ENCODE measurements around the gene MRPL40.

The MRPL40 gene

DNA sequence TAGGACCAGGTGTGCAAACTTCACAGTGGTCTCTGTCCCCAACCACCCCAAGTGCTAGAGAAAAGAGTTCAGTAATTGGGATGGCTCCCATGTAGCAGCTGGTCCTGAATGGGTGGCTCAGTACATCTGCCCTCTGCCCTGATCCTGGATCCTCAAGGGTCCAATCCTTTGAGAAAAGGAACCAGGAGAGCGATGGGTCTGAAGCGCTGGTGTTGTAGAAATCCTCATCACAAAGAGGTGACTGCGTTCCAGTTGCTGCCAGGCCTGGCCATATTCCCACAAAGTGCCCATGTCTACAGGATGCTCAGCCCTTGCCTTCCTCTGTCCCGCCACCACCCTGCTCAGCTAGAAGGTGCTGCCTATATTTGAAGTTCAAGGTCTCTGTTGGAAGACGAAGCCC, 21.4 kb downstream of the MRPL40 start:
- no peak overlapping the region for H3K4me3 ChIP-seq (ENCODE audit: low read depth, low read length)
- no peak for DNase-seq (ENCODE audit: low read depth, low spot score)
- in situ Hi-C loops (cut with HindIII; ENCODE audit: low sequenced_read_pairs): no loop called here
- TF ChIP-seq, protein P1, sequence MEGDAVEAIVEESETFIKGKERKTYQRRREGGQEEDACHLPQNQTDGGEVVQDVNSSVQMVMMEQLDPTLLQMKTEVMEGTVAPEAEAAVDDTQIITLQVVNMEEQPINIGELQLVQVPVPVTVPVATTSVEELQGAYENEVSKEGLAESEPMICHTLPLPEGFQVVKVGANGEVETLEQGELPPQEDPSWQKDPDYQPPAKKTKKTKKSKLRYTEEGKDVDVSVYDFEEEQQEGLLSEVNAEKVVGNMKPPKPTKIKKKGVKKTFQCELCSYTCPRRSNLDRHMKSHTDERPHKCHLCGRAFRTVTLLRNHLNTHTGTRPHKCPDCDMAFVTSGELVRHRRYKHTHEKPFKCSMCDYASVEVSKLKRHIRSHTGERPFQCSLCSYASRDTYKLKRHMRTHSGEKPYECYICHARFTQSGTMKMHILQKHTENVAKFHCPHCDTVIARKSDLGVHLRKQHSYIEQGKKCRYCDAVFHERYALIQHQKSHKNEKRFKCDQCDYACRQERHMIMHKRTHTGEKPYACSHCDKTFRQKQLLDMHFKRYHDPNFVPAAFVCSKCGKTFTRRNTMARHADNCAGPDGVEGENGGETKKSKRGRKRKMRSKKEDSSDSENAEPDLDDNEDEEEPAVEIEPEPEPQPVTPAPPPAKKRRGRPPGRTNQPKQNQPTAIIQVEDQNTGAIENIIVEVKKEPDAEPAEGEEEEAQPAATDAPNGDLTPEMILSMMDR (IDR thresholded peaks at IDR 0.05; ENCODE audit: low read depth, low read length): no peak

DNA sequence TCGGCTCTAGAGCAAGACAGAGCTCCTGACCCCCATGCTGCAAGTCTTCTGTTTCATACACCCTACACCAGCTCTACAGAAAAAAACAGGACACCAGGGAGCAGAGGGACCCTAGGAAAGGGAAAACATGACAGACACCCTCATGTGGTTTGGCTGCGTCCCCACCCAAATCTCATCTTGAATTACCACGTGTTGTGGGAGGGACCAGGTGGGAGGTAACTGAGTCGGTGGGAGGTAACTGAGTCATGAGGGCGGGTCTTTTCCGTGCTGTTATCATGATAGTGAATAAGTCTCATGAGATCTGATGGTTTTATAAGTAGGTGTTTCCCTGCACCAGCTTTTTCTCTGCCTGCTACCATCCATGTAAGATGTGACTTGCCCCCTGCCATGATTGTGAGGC, 21.8 kb downstream of the MRPL40 start:
- no peak for DNase-seq (ENCODE audit: low read depth, low spot score)
- H3K4me3 ChIP-seq (ENCODE audit: low read depth, low read length): no peak overlapping the region
- TF ChIP-seq, protein P1 (IDR thresholded peaks at IDR 0.05; ENCODE audit: low read depth, low read length): no peak
- in situ Hi-C loops (cut with HindIII; ENCODE audit: low sequenced_read_pairs): no loop called here

DNA sequence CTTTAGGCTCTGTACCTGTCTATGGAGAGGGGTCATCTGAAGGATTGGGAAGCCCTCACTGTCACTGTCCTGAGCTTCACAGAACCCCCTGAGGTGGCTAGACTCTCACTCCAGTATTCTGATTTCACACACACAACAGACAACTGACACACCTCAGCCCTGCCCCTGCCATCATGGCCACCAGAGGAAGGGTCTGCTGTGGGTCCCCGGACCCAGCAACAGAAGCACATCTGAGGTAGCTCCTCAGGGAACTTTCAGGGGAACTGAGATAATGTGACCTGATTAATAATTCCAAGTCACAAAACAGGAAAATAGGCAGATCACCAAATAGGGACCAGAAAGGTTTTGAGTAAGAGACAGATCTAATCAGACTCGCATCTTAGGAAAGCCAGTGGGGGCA, 22.7 kb downstream of the MRPL40 start:
- H3K4me3 ChIP-seq (ENCODE audit: low read depth, low read length): no peak overlapping the region
- no peak for DNase-seq (ENCODE audit: low read depth, low spot score)
- in situ Hi-C loops (cut with HindIII; ENCODE audit: low sequenced_read_pairs): no loop called here
- TF ChIP-seq, protein P1 (IDR thresholded peaks at IDR 0.05; ENCODE audit: low read depth, low read length): no peak

DNA sequence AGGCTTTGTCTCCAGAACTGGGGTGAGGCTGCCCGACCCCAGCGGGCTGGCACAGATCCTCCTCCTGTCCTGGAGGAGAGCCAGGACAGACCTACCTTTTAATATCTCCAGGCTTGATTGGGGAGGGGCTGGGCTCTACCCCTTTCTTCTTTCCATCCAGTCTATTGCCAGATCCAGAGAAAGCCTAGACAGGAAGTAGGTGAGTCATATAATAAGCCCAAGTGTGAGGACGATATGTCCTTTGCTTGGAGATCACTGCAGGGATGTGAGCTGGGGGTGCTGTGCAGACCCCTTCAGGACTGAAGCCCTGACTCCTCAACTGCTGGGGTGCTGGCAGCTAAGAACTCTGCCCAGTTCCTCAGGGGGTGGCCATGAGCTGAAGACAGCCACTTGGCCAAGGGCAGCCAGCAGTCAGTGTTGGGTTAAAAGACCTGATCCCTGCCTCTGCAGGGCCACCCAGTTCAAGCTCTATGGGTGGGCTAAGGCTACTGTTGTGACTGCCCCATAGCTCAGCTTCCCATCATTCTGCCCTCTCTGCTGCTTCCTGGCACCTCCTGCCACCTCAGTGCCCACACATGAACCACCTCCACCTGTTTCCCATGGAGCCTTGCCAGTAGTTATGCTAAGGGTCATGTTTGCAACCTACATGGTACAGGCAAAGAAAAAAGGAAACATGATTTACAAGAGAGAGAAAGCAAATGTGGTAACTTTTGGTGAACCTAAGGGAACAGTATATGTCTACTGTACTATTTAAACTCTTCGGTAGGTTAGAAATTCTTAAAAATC, 23.4 kb downstream of the MRPL40 start:
- no peak overlapping the region for H3K4me3 ChIP-seq (ENCODE audit: low read depth, low read length)
- TF ChIP-seq, protein P1 (IDR thresholded peaks at IDR 0.05; ENCODE audit: low read depth, low read length): no peak
- in situ Hi-C loops (cut with HindIII; ENCODE audit: low sequenced_read_pairs): no loop called here
- DNase-seq (ENCODE audit: low read depth, low spot score): no peak

DNA sequence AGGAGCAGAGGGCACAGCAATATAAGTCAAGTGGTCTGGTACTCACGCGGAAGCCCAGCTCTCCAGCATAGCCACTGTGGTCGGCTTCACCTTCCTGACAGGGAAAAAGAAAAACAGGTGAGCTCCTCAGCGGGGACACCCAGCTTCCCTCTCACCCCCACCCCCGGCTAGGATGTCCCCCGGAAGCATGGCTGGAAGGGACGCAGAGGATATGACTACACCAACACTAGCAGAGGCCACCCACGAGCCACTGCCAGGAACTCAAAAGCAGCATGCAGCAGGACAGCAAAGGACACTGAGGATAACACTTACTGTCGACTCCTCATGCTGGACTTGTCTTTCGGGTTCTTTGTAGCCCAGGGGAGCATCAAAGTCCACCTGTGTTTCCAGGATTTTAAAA, 24.2 kb downstream of the MRPL40 start:
- TF ChIP-seq, protein P1 (IDR thresholded peaks at IDR 0.05; ENCODE audit: low read depth, low read length): no peak
- no peak overlapping the region for H3K4me3 ChIP-seq (ENCODE audit: low read depth, low read length)
- no peak for DNase-seq (ENCODE audit: low read depth, low spot score)
- in situ Hi-C loops (cut with HindIII; ENCODE audit: low sequenced_read_pairs): no loop called here

DNA sequence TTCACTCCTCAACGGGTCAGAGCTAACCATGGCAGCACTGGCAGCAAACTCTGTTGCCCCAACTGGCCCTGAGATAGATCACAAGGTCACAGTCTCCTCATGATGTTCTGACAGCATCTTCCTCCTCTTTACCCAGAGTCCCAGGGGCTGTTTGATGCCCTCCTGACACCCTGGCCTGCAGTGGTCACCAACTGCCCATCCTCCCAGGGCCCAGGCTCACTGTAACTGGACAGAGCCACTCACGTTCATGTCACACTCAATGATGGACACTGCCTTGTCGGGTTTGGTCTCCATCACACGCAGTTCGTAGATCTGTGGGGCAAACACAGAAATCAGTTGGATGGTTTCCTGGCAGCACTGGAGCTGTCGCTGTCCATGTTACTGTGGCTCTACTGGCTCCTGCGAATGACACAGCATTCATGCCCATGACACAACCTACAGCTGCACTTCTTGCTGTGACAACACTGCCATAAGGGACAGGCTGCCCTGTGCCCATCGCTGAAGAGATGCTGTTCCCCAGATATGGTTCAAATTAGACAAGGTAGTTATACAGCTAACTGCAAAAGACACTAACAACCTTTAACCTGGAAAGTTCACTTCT, 25.6 kb downstream of the MRPL40 start:
- in situ Hi-C loops (cut with HindIII; ENCODE audit: low sequenced_read_pairs): no loop called here
- no peak for DNase-seq (ENCODE audit: low read depth, low spot score)
- TF ChIP-seq, protein P1 (IDR thresholded peaks at IDR 0.05; ENCODE audit: low read depth, low read length): no peak
- no peak overlapping the region for H3K4me3 ChIP-seq (ENCODE audit: low read depth, low read length)
